ENCODE results near the gene ABCC8.

The ABCC8 gene

GRCh38 chr11:17423533-17424310 is 52.9 kb downstream of the ABCC8 start:
- DNase-seq, result no peak

GRCh38 chr11:17421781-17422180 is 54.9 kb downstream of the ABCC8 start:
- no peak for DNase-seq

- DNase-seq, result no peak
Measured at GRCh38 chr11:17418444-17419081, 58.1 kb downstream of the ABCC8 start.

- DNase-seq, result no peak
Measured at GRCh38 chr11:17416492-17416891, 60.2 kb downstream of the ABCC8 start.

- DNase-seq, result no peak
Measured at GRCh38 chr11:17415523-17416104, 61.0 kb downstream of the ABCC8 start.

GRCh38 chr11:17414992-17415391 is 61.7 kb downstream of the ABCC8 start:
- DNase-seq, result no peak

- no peak for DNase-seq
Measured at GRCh38 chr11:17414317-17414737, 62.3 kb downstream of the ABCC8 start.

GRCh38 chr11:17413414-17414316 is 63.0 kb downstream of the ABCC8 start:
- DNase-seq, result no peak

- no peak for DNase-seq
Measured at GRCh38 chr11:17412488-17413180, 64.0 kb downstream of the ABCC8 start.

GRCh38 chr11:17411418-17411817 is 65.2 kb downstream of the ABCC8 start:
- DNase-seq, result no peak

- no peak for DNase-seq
Measured at GRCh38 chr11:17410606-17411379, 65.9 kb downstream of the ABCC8 start.

- DNase-seq, result no peak
Measured at GRCh38 chr11:17408641-17409040, 68.0 kb downstream of the ABCC8 start.

- DNase-seq, result no peak
Measured at GRCh38 chr11:17408026-17408425, 68.6 kb downstream of the ABCC8 start.

GRCh38 chr11:17407575-17407974 is 69.1 kb downstream of the ABCC8 start:
- no peak for DNase-seq

- no peak for DNase-seq
Measured at GRCh38 chr11:17406818-17407149, 69.9 kb downstream of the ABCC8 start.

GRCh38 chr11:17406082-17406817 is 70.4 kb downstream of the ABCC8 start:
- no peak for DNase-seq

GRCh38 chr11:17405232-17406005 is 71.2 kb downstream of the ABCC8 start:
- DNase-seq, result no peak

GRCh38 chr11:17403980-17404759 is 72.5 kb downstream of the ABCC8 start:
- DNase-seq, result no peak

- DNase-seq, result no peak
Measured at GRCh38 chr11:17402486-17402885, 74.2 kb downstream of the ABCC8 start.

Measured in cortex of kidney (tissue), 1 donor.